Left lung (tissue), 10 donors: ENCODE measurements around the gene TSPAN7. TPM values are rescaled to one million over a fixed set of nuclear protein-coding genes. Genes with fewer than 3 reads are reported as not detected.

Experiments used
- ATAC-seq: fragments of 200-7000 bp; cut with Tn5 transposase; one replicate; pipeline ENCODE4 v1.9.1; 2020; ENCODE audit warnings: moderate library complexity
- DNase-seq, 4 donors: peaks; one replicate each; pipeline ENCODE4 v3.0.0-alpha.2; 2013 to 2020
- H3K27ac ChIP-seq, 2 donors: fragments of 200-600 bp; sonication (generic) in 1 of 2; one replicate each; pipeline versions ENCODE4 v1.5.0 to v1.8.0; 2020 to 2021
- H3K27me3 ChIP-seq, 2 donors: fragments of 200-600 bp; sonication (generic) in 1 of 2; one replicate each; pipeline versions ENCODE4 v1.5.0 to v1.8.0; 2020 to 2021
- H3K36me3 ChIP-seq, 2 donors: fragments of 200-600 bp; sonication (generic) in 1 of 2; one replicate each; pipeline versions ENCODE4 v1.5.0 to v1.8.0; 2020 to 2021
- H3K4me1 ChIP-seq, 2 donors: fragments of 200-600 bp; one replicate each; pipeline ENCODE4 v1.8.0; 2021
- H3K4me3 ChIP-seq, 2 donors: fragments of 200-600 bp; sonication (generic) in 1 of 2; one replicate each; pipeline versions ENCODE4 v1.5.0 to v1.8.0; 2020 to 2021; ENCODE audit warnings: mild to moderate bottlenecking in 1 of 2
- H3K9me3 ChIP-seq, 2 donors: fragments of 200-600 bp; sonication (generic) in 1 of 2; one replicate each; pipeline versions ENCODE4 v1.5.0 to v1.8.0; 2020 to 2021
- intact Hi-C, 2 donors: fragments of 100-400 bp; cut with DNase I; formaldehyde crosslinking; loops; one replicate each; pipeline versions ENCODE4 v1.11.2 to v1.14.2; 2022
- polyA plus RNA-seq, 6 donors: library from polyadenylated mRNA; unstranded; fragments of 120-200 nt; gene quantifications; one replicate each; pipeline ENCODE4 v1.2.1, GENCODE V29; 2013; ENCODE audit not compliant: insufficient read length in 6 of 6
- total RNA-seq, 2 donors: library from RNA; stranded (reverse); fragmentation: NEBNext Ultra II Directional; extraction: Animal tissue kit (Norgen Biotek cat#: 25700); gene quantifications; one replicate each; pipeline ENCODE4 v1.2.1, GENCODE V29; 2021
- TF ChIP-seq, protein P1 (sequence below), 2 donors: fragments of 200-600 bp; sonication (generic) in 1 of 2; IDR thresholded peaks; one replicate each; pipeline versions ENCODE4 v1.5.0 to v1.8.0; 2021; ENCODE audit warnings: antibody characterized with exemption in 2 of 2
- donor health status: DM: no; HTN: yes; CAD: no.
- donor health status: DM: no; HTN: no; CAD: no.

Gene TSPAN7
- total and polyA plus RNA-seq, 8 donors, result 33.8 to 52.3 (median 45.9) TPM

DNA sequence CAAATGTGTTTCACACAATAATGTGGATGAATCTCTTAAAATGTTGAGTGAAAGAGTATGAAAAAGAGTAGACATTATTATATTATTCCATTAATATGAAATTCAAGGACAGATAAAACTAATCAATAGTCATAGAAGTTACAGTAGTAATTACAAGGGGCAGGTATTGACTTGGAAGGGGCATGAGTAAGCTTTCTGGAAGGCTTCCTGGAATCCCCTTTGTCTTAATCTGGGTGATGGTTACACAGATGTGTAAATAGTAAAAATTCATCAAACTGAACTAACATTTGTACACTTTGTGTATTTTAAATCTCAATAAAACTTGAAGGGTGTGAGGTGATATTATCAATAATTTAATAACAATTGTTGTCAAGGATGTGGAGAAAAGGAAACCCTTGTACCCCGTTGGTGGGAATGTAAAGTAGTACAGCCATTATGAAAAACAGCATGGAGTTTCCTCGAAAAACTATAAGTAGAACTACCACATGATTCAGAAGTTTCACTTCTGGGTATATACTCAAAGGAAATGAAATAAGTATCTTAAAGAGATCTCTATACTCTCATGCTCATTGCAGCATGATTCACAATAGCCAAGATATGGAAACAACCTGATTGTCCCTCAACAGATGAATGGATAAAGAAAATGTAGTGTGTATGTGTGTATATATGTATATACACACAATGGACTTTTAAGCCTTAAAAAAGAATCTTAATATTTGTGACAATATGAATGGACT lies 143.0 kb downstream of the TSPAN7 start:
- TF ChIP-seq, protein P1, sequence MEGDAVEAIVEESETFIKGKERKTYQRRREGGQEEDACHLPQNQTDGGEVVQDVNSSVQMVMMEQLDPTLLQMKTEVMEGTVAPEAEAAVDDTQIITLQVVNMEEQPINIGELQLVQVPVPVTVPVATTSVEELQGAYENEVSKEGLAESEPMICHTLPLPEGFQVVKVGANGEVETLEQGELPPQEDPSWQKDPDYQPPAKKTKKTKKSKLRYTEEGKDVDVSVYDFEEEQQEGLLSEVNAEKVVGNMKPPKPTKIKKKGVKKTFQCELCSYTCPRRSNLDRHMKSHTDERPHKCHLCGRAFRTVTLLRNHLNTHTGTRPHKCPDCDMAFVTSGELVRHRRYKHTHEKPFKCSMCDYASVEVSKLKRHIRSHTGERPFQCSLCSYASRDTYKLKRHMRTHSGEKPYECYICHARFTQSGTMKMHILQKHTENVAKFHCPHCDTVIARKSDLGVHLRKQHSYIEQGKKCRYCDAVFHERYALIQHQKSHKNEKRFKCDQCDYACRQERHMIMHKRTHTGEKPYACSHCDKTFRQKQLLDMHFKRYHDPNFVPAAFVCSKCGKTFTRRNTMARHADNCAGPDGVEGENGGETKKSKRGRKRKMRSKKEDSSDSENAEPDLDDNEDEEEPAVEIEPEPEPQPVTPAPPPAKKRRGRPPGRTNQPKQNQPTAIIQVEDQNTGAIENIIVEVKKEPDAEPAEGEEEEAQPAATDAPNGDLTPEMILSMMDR (IDR thresholded peaks at IDR 0.05), result no peak
- Histone ChIP-seq H3K36me3 (no peaks in the 10 kb centered on the region), H3K27ac (no peak overlapping the region), H3K4me3 (no peak overlapping the region), H3K9me3 (no peaks in the 10 kb centered on the region), H3K4me1 (no peaks in the 10 kb centered on the region), H3K27me3 (no peaks in the 10 kb centered on the region)
- intact Hi-C loops, result no loop called here
- ATAC-seq (no peak), DNase-seq (no peak)

DNA sequence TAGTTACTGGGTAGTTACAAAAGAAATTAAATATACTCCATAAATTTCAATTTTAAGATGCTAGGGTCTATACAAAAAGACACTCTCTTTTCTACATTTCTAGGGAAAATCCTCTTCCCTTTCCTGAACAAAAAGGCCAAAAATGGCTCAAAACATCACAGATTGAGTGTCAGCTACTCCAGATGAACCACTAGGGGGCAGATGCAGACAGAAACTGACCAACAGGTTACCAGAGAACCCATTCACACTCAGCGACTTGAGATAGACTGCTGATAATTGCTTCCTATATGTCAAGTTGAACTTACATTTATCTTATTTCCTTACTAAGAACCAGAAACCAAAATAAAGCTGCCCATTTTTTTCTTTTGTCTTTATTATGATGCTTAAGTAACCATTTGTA lies 156.5 kb downstream of the TSPAN7 start:
- Histone ChIP-seq H3K4me3 (no peak overlapping the region), H3K27me3 (no peaks in the 10 kb centered on the region), H3K36me3 (no peaks in the 10 kb centered on the region), H3K9me3 (no peaks in the 10 kb centered on the region), H3K27ac (no peak overlapping the region), H3K4me1 (no peaks in the 10 kb centered on the region)
- ATAC-seq (peak; percentile 41), DNase-seq (no peak)
- intact Hi-C loops, result no loop called here
- TF ChIP-seq, protein P1 (IDR thresholded peaks at IDR 0.05), result peak; percentile 32 to 42

DNA sequence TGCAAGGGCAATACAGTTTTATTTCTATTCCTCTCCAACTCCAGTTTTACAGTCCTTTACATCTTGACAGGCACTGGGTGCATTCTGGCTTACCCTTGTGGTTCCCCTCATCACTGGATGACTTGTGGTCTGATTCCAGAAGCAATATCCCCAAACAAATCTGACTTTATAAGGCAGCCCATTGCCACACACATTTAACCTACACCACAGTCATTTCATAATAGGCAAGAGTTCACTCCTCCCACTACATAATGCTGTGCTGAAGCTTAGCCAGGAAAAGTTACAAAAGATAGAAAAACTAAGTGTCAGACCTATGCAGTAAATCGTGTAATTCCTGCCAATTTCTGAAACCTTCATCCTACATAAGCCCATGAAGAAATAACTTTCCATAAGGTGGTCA lies 157.0 kb downstream of the TSPAN7 start:
- H3K9me3 ChIP-seq, result no peaks in the 10 kb centered on the region
- H3K36me3 ChIP-seq, result no peaks in the 10 kb centered on the region
- DNase-seq, result no peak
- H3K4me1 ChIP-seq, result no peaks in the 10 kb centered on the region
- ATAC-seq, result no peak
- intact Hi-C loops, result no loop called here
- no peak overlapping the region for H3K27ac ChIP-seq
- no peaks in the 10 kb centered on the region for H3K27me3 ChIP-seq
- no peak overlapping the region for H3K4me3 ChIP-seq
- TF ChIP-seq, protein P1 (IDR thresholded peaks at IDR 0.05), result no peak

DNA sequence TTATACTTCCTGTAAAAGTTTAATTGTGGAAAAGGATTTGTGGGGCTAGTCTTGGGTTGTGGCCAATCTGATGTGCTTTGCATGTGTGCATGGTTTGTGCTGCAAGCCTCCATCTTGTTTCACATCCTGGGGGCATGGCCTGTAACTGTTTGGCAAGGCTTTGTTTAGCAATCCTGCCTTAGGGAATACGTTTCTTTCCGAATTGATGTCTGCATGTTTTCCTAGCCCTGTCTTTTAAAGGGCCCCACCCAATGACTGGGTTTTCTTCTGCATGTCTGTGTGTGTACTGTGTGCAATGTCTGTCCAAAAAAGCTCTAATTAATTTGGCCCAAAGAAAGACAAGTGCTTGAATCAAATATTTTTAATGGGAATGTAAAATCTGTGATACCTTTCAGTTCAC lies 165.3 kb downstream of the TSPAN7 start:
- intact Hi-C loops, result no loop called here
- no peak overlapping the region for H3K4me3 ChIP-seq
- no peaks in the 10 kb centered on the region for H3K9me3 ChIP-seq
- no peaks in the 10 kb centered on the region for H3K4me1 ChIP-seq
- no peaks in the 10 kb centered on the region for H3K36me3 ChIP-seq
- ATAC-seq, result no peak
- no peak overlapping the region for H3K27ac ChIP-seq
- TF ChIP-seq, protein P1 (IDR thresholded peaks at IDR 0.05), result no peak
- peak in 1 of 4 donors; percentile 5 for DNase-seq
- no peaks in the 10 kb centered on the region for H3K27me3 ChIP-seq

GRCh38 chrX:38727668-38728067 lies 166.3 kb downstream of the TSPAN7 start:
- DNase-seq (no peak), ATAC-seq (no peak)
- H3K4me3 ChIP-seq, result no peak overlapping the region
- no peaks in the 10 kb centered on the region for H3K9me3 ChIP-seq
- intact Hi-C loops, result no loop called here
- no peaks in the 10 kb centered on the region for H3K27me3 ChIP-seq
- no peaks in the 10 kb centered on the region for H3K36me3 ChIP-seq
- H3K4me1 ChIP-seq, result no peaks in the 10 kb centered on the region
- TF ChIP-seq, protein P1 (IDR thresholded peaks at IDR 0.05), result no peak
- H3K27ac ChIP-seq, result no peak overlapping the region
